Activated CD4-positive, alpha-beta memory T cell treated with anti-CD3 and anti-CD28 coated beads, Interleukin-2, amount 10 ng/mL, durations not matched to agents 7 days and 5 days (primary cell): ENCODE data around the gene HAL. TPM values are rescaled to one million over a fixed set of nuclear protein-coding genes. Genes with fewer than 3 reads are reported as not detected.
A peak's percentile ranks its signal among the peaks of the same experiment; 100 is the strongest.

Experiments
- CTCF ChIA-PET: fragments of 350-600 bp; sonication (Branson Sonifier 250); formaldehyde crosslinking; loops from one replicate; lab custom pipeline; 2021; ENCODE audit warnings: antibody characterized with exemption, inconsistent platforms; lab: Charles Lee
- POLR2A ChIA-PET: fragments of 350-600 bp; sonication (Branson Sonifier 250); formaldehyde crosslinking; loops from one replicate; lab custom pipeline; 2021; ENCODE audit warnings: antibody characterized with exemption; lab: Charles Lee
- DNase-seq: peaks from one replicate; pipeline ENCODE4 v3.0.0-alpha.2; 2020
- H3K27ac Mint-ChIP-seq: one replicate; pipeline ENCODE4 v1.8.0; 2021; ENCODE audit warnings: mild to moderate bottlenecking, mixed read lengths
- H3K27me3 Mint-ChIP-seq: one replicate; pipeline ENCODE4 v1.8.0; 2021; ENCODE audit warnings: mixed read lengths
- H3K36me3 Mint-ChIP-seq: one replicate; pipeline ENCODE4 v1.8.0; 2021; ENCODE audit warnings: low read depth, mixed read lengths
- H3K4me1 Mint-ChIP-seq: one replicate; pipeline ENCODE4 v1.8.0; 2021; ENCODE audit warnings: mixed read lengths
- H3K4me3 Mint-ChIP-seq: one replicate; pipeline ENCODE4 v1.8.0; 2021; ENCODE audit warnings: mild to moderate bottlenecking, mixed read lengths
- H3K9me3 Mint-ChIP-seq: one replicate; pipeline ENCODE4 v1.8.0; 2021; ENCODE audit warnings: mixed read lengths
- total RNA-seq, 2 experiments: library from RNA; stranded (reverse); gene quantifications; one replicate each; pipeline ENCODE4 v1.2.3, GENCODE V29; 2021

Gene HAL
- total RNA-seq: under 1 TPM; 0.18 to 0.23 TPM

DNA sequence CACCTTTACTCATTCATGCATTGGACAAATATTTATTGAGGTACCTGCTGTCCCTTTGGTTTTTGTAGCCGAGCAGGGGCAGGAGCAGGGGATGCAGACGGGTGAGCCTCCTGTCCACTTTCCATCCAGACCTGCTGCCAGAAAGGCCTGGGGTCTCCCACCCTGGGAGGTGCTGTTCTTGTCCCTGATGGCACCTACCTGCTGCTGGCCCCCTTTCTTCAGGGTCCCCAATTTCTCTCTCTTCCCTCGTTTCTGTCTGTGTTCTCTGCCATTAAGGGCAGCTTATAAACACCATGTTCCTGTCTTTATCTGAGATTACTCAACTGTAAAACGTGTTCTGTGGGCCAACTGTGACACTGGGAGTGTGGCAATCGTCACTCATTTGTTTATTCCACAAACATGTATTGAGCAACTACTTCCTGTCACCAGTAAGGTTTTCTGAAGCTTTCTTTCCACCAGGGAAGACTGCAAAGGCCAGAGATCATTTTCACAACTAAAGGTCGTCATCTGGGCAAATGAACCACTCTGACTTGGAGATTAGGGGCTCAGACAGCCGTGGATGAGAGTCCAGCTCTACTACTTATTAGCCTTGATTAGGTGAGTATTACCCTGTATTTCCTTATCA, at the start of gene HAL:
Gene HAL (minus strand): TSS at position 311 of the 625 bp plus-strand sequence. CDS start 434 bp downstream, outside the sequence.
- H3K4me1 Mint-ChIP-seq: peaks cover 15% of the 10 kb centered on the region
- peaks cover 2% of the 10 kb centered on the region for H3K36me3 Mint-ChIP-seq
- no peak within 1 kb of the TSS for H3K4me3 Mint-ChIP-seq
- ChIA-PET CTCF (no interaction called here), POLR2A (interaction anchor here (1.0 kb wide), 1 partner anchor 53 kb away, joined by 3 read pairs; the partner anchor contains the start of genes AMDHD1 and CCDC38)
- no peak for DNase-seq
- no peak within 1 kb of the TSS for H3K27ac Mint-ChIP-seq
- H3K27me3 Mint-ChIP-seq: peaks cover 3% of the 10 kb centered on the region
- H3K9me3 Mint-ChIP-seq: no peaks in the 10 kb centered on the region

DNA sequence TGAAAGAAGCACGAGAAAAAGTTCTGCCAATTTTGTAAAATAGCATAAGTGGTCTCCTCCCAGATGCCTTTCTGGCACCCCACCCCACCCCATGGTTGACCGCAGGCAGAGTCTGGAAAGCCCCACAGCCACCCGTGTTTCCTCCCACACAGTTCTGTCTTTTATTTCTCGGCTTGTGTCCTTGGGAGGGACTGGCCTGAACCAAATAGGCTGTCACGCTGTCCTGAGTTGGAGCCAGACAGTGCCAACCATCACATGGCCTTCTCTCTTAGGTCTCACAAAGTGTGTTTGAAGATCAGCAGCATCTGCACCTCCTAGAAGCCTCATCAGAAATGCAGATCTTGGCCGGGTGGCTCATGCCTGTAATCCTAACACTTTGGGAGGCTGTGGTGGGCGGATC, 49.4 kb upstream of the HAL start:
- Mint-ChIP-seq H3K4me1 (peaks cover 61% of the 10 kb centered on the region), H3K4me3 (no peak overlapping the region)

GRCh38 chr12:96044943-96045290, 48.8 kb upstream of the HAL start:
- Mint-ChIP-seq H3K9me3 (no peaks in the 10 kb centered on the region), H3K4me3 (no peak overlapping the region), H3K36me3 (peaks cover 3% of the 10 kb centered on the region), H3K4me1 (peaks cover 59% of the 10 kb centered on the region), H3K27me3 (no peaks in the 10 kb centered on the region), H3K27ac (peak overlapping the region; percentile 2)
- CTCF ChIA-PET: interaction anchor here (1.3 kb wide), 1 partner anchor 472 kb away, joined by 3 read pairs; no protein-coding TSS in a partner anchor
- POLR2A ChIA-PET: interaction anchor here (0.9 kb wide), 1 partner anchor 13 kb away, joined by 4 read pairs; no protein-coding TSS in a partner anchor
- no peak for DNase-seq

More for the DNA sequence above, 49.4 kb upstream of the HAL start:
- POLR2A ChIA-PET: interaction anchor here (0.9 kb wide), 1 partner anchor 13 kb away, joined by 4 read pairs; no protein-coding TSS in a partner anchor
- no peak for DNase-seq
- peaks cover 6% of the 10 kb centered on the region for H3K36me3 Mint-ChIP-seq
- peaks cover 5% of the 10 kb centered on the region for H3K9me3 Mint-ChIP-seq
- CTCF ChIA-PET: interaction anchor here (1.3 kb wide), 1 partner anchor 471 kb away, joined by 3 read pairs; no protein-coding TSS in a partner anchor
- no peaks in the 10 kb centered on the region for H3K27me3 Mint-ChIP-seq
- H3K27ac Mint-ChIP-seq: no peak overlapping the region

DNA sequence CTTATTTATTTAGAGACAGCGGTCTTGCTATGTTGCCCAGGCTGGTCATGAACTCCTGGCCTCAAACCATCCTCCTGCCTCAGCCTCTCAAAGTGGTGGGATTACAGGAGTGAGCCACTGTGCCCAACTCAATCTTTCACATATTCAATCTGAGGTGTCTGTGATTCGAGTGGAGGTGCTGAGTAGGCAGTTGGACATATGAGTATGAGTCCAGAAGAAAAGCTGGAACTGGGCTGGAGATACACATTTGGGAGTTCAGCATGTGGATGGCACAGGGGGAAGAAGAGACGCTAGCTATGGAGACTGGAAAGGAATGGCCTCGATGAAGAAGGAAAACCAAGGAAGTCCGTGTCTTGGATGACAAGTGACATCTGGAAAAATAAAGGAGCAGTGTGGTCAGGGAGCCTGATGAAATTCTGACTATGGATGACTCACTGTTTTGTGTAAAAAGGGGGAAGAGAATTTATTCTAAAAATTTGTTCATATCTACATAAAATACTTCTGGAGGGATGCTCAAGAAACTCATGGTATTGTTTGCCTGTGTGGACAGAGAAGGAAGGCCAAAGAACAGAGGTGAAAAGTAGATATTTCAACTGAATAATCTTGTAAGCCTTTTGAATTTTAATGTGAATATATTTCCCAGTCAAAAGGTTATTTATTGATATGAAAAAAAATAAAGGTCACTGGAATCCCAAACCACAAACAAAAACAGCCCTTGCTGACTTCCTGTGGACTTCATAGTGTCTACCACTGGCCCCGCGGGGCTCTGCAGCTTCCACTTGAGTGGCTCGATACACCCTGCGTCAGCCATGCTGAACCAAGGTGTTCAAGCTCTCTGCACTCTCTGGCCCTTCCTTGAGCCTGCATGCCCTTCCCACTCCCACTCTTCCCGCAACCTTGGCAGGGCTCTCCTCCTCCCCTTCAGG, 48.1 kb upstream of the HAL start:
- Mint-ChIP-seq H3K36me3 (no peaks in the 10 kb centered on the region), H3K9me3 (no peaks in the 10 kb centered on the region), H3K4me1 (peaks cover 55% of the 10 kb centered on the region), H3K4me3 (no peak overlapping the region), H3K27ac (peak overlapping the region; percentile 2), H3K27me3 (no peaks in the 10 kb centered on the region)
- DNase-seq: no peak
- CTCF ChIA-PET: interaction anchor here (1.3 kb wide), 1 partner anchor 472 kb away, joined by 3 read pairs; no protein-coding TSS in a partner anchor
- POLR2A ChIA-PET: no interaction called here

DNA sequence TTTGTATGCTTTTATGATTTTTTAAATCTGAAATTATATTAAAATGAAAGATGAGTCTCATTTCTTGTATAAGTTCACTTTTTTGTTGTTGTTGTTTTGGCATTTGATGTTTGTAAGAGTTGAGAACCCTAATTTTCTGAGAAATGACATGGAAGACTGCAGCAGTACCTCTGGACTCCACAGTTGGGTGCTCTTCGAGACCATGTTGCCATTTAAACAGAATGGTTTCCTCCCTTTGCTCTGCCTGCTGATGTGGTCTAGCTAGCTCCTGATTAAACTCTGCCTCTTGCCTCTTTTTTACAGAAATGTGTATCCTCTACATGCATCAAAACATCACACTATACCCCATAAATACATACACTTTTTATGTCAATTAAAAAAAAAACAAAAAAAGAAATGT, 45.0 kb upstream of the HAL start:
- ChIA-PET CTCF (no interaction called here), POLR2A (no interaction called here)
- Mint-ChIP-seq H3K4me1 (peaks cover 25% of the 10 kb centered on the region), H3K27ac (no peak overlapping the region), H3K4me3 (no peak overlapping the region), H3K27me3 (no peaks in the 10 kb centered on the region), H3K9me3 (no peaks in the 10 kb centered on the region), H3K36me3 (no peaks in the 10 kb centered on the region)
- no peak for DNase-seq

- POLR2A ChIA-PET: no interaction called here
- Mint-ChIP-seq H3K36me3 (no peaks in the 10 kb centered on the region), H3K9me3 (no peaks in the 10 kb centered on the region), H3K4me3 (no peak overlapping the region), H3K4me1 (peaks cover 18% of the 10 kb centered on the region), H3K27ac (no peak overlapping the region), H3K27me3 (no peaks in the 10 kb centered on the region)
- DNase-seq: no peak
- CTCF ChIA-PET: no interaction called here
These were observed 44.4 kb upstream of the HAL start for GRCh38 chr12:96040305-96041133.

DNA sequence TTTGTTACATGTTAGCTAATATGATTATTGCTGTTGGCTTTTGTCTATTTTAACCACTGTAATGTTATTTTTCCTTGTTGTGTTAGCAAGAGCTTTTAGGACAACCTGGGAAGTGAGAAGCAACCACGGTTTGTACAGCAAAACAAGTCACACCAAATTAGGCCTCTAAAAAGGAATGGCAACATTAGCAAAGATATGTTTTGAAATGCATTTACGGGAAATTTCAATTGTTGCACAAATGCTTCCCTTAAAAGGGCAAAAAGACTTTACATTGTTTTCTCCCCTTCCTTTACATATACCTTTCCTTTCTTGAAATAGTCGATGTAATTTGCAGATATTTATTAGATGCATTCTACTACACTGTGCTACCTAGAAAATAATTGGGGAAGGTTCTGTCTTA, 43.4 kb upstream of the HAL start:
- POLR2A ChIA-PET: no interaction called here
- no peaks in the 10 kb centered on the region for H3K36me3 Mint-ChIP-seq
- DNase-seq: no peak
- no peak overlapping the region for H3K4me3 Mint-ChIP-seq
- no peak overlapping the region for H3K27ac Mint-ChIP-seq
- no peaks in the 10 kb centered on the region for H3K27me3 Mint-ChIP-seq
- CTCF ChIA-PET: no interaction called here
- no peaks in the 10 kb centered on the region for H3K9me3 Mint-ChIP-seq
- H3K4me1 Mint-ChIP-seq: peaks cover 10% of the 10 kb centered on the region

- no peaks in the 10 kb centered on the region for H3K9me3 Mint-ChIP-seq
- peaks cover 2% of the 10 kb centered on the region for H3K36me3 Mint-ChIP-seq
- H3K4me1 Mint-ChIP-seq: peaks cover 10% of the 10 kb centered on the region
- no peak overlapping the region for H3K4me3 Mint-ChIP-seq
- no peak for DNase-seq
- H3K27ac Mint-ChIP-seq: no peak overlapping the region
- ChIA-PET POLR2A (interaction anchor here (1.5 to 1.7 kb wide), 2 partner anchors 11 to 363 kb away, joined by 7 to 15 read pairs; partner anchors contain the start of gene CDK17), CTCF (interaction anchor here (1.2 to 1.8 kb wide), 4 partner anchors 10 to 176 kb away, joined by 3 to 6 read pairs (median 5); no protein-coding TSS in a partner anchor)
- H3K27me3 Mint-ChIP-seq: no peaks in the 10 kb centered on the region
These were observed 40.8 kb upstream of the HAL start for GRCh38 chr12:96036765-96037455.

- Mint-ChIP-seq H3K4me1 (peaks cover 8% of the 10 kb centered on the region), H3K36me3 (peaks cover 2% of the 10 kb centered on the region), H3K9me3 (no peaks in the 10 kb centered on the region), H3K27me3 (no peaks in the 10 kb centered on the region), H3K4me3 (no peak within 1 kb of the TSS), H3K27ac (no peak within 1 kb of the TSS)
- ChIA-PET POLR2A (interaction anchor here (0.6 to 1.7 kb wide), 11 partner anchors 12 to 818 kb away, joined by 3 to 15 read pairs (median 3); partner anchors contain the start of genes AMDHD1, CCDC38, CDK17 and FGD6), CTCF (interaction anchor here (0.5 to 1.8 kb wide), 12 partner anchors 12 to 481 kb away, joined by 3 to 6 read pairs (median 4); partner anchors contain the start of genes AMDHD1 and CCDC38)
- peak; percentile 97 for DNase-seq
These were observed 39.4 kb upstream of the HAL start, which contains the start of gene LTA4H for GRCh38 chr12:96035283-96036236. TSS of gene LTA4H (minus strand) at chr12:96035587. CDS start at chr12:96035519, 68 bp downstream.

GRCh38 chr12:96034621-96035282, 38.6 kb upstream of the HAL start:
- Mint-ChIP-seq H3K27ac (no peak overlapping the region), H3K36me3 (peaks cover 10% of the 10 kb centered on the region), H3K27me3 (no peaks in the 10 kb centered on the region), H3K4me1 (peaks cover 14% of the 10 kb centered on the region), H3K4me3 (no peak overlapping the region), H3K9me3 (no peaks in the 10 kb centered on the region)
- ChIA-PET POLR2A (interaction anchor here (1.0 to 1.7 kb wide), 4 partner anchors 15 to 365 kb away, joined by 3 to 15 read pairs (median 4); partner anchors contain the start of gene CDK17), CTCF (interaction anchor here (1.3 to 1.8 kb wide), 3 partner anchors 32 to 482 kb away, joined by 4 to 6 read pairs (median 4); no protein-coding TSS in a partner anchor)
- peak; percentile 25 for DNase-seq
